HG02884 (cell line): ENCODE results near the gene PLOD3.
A peak's percentile ranks its signal among the peaks of the same experiment; 100 is the strongest.

Source experiments
- ATAC-seq: cut with Tn5 transposase; IDR thresholded peaks from one replicate; pipeline ENCODE4 v1.9.1; 2021; ENCODE audit warnings: mild to moderate bottlenecking, moderate library complexity; ENCODE audit not compliant: unreplicated experiment

Gene PLOD3

GRCh38 chr7:101239191-101239950 is 22.0 kb upstream of the PLOD3 start:
- no peak for ATAC-seq

DNA sequence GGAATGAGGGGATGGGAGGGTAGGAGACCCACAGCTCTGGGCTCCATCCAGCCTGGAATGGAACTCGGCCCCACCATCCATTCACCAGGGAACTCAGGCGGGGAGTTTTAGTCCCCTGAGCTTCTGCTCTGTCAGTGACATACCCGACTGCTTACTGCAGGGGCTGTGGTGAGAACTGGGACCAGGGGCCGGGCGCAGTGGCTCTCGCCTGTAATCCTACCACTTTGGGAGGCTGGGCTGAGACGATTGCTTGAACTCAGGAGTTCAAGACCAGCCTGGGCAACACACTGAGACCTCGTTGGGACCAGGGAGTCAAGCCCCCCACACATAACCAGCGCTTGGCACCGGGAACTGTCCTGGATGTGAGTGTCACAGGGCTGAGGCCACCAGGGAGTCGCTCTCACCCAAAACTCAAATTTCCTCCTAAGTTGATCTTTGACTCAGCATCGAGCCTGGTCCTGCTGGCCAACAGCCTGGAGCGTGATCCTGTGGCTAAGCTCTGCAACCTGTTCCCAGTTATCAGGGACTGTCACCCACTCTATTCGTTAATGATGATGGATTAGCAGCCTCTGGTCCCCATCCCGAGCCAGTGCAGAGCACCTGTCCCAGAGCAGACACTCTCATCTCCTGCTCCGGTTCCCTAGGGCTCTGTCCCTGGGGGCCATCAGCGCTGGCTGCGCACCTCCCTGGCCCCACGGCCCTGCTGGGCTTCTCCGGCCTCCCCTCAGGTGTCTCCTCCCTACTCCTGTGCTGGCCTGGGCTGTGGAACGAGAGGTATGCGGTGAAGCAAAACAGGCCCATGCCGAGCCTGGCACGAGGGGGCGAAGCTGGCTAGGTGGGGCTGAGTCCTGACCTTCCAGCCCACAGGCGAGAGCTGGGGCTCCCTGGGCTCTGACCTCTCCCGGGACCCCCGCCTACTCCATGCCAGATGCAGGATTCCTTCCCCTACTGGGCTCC is 21.1 kb upstream of the PLOD3 start:
- ATAC-seq, result no peak

DNA sequence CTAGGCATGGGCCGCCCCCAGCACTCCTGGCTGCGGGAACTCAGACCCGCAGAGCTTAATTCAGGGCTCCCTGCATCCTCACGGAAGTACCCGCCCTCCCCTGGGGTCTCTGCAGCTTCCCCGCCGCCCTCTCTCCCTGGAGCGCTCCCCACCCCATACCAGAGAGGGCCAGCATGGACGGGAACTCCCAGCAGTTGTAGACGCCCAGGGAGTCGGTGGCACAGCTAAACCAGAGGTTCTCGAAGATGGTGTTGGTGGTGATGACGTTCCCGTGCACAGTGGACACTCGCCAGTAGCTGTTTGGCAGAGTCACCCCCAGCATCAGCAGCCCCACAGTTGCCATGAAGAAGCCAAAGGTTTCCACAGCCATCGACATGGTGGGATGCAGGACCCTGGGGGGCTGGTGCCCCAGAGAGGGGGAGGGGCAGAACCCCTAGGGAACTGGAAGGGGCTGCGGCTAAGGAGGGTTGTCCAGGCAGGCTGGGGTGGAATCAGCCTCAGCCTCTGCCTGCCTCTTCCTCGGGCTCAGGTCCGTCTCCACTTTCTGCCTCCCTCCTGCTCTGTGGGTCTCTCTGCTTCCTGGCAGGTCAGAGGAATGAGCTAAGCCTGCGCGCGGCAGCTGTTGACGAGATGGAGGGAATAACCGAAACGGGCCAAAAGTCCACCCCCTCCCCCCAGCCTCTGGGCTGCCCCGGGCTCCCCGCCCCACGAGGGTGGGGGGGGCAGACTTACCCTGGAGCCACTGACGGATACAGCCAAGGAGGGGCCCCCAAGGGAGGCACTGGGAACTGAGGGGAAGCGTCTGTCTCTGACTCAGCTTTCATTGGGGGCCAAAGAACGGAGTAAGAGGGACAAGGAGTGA is 20.1 kb upstream of the PLOD3 start, which contains the start of gene CLDN15:
Gene CLDN15, minus strand, starts transcription at position 597 of the 862 bp plus-strand sequence. Its CDS starts 221 bp downstream, at position 376.
- no peak for ATAC-seq

GRCh38 chr7:101236292-101236835 is 19.0 kb upstream of the PLOD3 start:
- no peak for ATAC-seq

DNA sequence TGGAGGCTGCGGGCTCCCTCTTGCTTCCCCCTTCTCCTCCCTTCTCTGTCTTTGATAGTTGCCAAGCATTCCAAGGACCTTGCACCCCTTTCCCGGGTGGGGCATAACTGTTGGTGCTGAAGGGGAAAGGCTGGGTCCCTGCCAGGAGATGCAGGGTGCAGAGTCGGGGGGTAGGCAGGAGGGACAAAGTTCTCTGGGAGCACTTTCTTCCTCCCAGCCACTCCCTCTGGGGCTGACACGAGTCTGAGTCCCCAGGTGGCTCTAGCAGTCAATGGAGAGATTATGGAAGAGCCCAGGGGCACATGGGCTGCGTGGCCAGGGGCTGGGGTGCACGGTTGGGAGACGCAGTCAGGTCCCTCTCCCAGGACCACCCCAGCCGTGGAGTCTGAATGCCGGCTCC is 18.1 kb upstream of the PLOD3 start:
- ATAC-seq, result no peak

GRCh38 chr7:101235050-101235449 is 17.7 kb upstream of the PLOD3 start:
- ATAC-seq, result no peak

DNA sequence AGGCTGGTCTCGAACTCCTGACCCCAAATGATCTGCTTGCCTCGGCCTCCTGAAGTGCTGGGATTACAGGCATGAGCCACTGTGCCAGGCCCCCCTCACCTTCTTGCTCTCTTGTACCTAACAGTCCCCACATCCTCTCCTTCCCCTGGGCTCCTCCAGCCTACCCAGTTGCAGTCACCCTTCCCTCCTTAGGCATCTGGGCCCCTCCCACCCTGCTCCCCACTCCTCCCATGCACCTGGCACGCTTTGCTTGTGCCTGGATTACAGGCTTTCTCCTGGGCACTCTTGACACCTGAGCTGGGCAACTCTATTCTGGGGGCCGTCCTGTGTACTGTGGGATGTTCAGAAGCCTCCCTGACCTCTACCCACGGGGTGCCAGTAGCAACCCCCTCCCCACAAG is 17.3 kb upstream of the PLOD3 start:
- ATAC-seq, result no peak

GRCh38 chr7:101233907-101234547 is 16.6 kb upstream of the PLOD3 start:
- ATAC-seq, result no peak

GRCh38 chr7:101232141-101232850 is 14.9 kb upstream of the PLOD3 start:
- no peak for ATAC-seq

- no peak for ATAC-seq
Measured at GRCh38 chr7:101231644-101232043, 14.3 kb upstream of the PLOD3 start.

DNA sequence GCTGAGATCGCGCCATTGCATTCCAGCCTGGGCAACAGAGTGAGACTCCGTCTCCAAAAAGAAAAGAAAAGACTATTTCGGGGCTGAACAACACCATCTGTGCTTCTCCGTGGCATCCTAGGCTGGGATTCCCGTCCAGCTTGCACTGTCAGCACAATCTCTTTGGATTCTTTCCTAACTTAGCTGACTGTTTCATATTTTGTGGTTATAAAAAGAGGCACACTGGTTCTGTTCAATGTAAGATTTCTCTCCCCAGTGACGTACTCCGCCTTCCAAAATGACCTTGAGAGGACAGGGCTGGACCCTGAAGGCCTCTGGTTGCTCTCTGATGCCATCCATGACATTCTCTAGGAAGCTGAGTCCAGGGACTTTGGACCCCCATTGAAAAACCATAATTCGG is 9.3 kb upstream of the PLOD3 start:
- no peak for ATAC-seq

DNA sequence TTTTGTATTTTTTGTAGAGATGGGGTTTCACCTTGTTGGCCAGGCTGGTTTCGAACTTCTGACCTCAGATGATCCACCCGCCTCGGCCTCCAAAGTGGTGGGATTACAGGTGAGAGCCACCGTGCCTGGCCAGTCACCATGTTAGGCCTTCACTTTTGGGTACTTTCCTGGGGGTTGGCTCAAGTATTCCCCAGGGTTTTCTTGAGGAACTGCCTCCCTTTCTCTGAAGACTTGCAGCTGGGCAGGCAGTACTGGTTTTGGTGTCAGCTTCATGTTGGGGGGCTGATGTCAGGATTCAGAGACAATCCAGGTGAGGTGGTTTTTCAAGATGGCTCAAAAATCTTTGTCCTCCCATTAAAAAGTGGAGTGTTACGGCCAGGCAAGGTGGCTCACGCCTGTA is 8.3 kb upstream of the PLOD3 start:
- no peak for ATAC-seq

DNA sequence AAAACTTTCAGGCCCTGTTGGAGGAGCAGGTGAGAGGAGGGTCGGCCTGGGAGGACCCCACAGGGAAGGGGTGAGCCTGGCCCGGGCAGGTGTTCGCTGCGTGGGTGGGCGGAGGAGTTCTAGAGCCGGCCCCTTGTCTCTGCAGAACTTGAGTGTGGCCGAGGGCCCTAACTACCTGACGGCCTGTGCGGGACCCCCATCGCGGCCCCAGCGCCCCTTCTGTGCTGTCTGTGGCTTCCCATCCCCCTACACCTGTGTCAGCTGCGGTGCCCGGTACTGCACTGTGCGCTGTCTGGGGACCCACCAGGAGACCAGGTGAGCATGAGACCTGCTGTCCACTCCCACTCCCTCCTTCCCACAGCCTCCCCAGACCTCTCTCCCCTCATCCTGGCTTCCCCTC is 6.1 kb upstream of the PLOD3 start:
- ATAC-seq, result no peak

GRCh38 chr7:101222275-101222830 is 5.0 kb upstream of the PLOD3 start:
- ATAC-seq, result no peak

GRCh38 chr7:101220295-101220694 is 2.9 kb upstream of the PLOD3 start:
- ATAC-seq, result no peak

DNA sequence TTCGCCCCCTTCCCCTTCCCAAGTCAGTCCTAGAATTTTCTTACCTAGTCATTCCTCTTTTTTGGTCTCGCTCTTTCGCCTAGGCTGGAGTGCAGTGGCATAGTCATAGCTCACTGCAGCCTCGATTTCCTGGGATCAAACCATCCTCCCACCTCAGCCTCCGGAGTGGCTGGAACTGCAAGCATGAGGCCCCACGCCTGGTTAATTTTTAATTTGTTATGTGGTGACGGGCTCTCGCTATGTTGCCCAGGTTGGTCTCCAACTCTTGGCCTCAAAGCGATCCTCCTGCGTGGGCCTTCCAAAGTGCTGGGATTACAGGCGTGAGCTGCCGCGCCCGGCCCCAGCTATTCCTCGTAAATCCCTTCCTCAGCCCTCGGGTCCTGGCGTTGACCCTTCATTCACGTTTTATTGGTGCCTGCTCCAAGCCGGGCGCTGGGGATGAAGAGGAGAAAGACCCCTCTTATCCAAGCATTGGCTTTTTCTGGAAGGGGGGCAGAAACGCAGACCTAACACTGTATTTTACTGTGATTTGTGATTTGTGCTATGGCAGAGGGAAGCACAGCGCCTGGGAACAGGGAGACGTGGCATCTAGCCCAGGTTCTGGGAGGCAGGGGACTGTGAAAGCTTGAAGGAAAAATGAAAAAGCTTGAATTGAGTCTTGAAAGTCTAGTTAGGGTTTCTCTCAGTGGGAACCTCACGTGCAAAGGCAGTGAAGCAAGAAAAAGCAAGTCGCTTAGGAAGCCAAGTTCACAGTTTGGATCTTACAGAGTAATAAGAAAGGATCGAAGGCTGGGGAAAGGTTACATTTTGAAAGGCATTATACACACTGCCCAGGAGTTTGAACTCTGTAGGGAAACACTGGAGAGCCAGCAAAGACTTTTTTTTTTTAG is 1.1 kb upstream of the PLOD3 start:
- ATAC-seq, result no peak

DNA sequence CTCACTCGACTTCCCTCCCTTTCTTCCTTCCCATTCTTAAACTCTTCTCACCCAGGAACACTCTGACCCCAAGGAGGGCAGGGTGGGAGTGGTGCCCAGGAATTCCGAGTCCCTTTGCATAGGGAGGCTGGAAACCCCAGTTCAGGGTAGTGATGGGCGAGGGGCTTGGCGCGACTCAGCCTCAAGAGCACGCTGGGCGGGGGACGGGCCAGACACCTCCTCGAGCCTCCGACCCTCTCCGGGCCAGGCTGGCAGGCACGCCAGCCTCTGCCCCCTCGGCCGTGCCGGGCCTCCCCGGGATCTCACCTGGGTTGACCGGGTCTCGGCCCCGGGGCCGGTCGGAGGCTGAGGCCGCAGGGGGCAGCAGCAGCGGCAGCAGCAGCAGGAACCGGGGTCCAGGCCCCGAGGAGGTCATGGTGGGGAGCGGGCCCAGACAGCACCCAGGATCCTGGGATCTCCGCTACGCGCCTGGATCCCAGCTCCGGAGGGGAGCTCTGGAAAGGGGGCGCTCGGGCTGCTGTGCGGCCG is 457 bp downstream of the PLOD3 start:
- ATAC-seq, result peak; percentile 10
